ENCODE measurements around the gene VWCE.

- TF ChIP-seq GLIS3 (CRISPR knock-in tag; IDR thresholded peaks at IDR 0.05) = no peak
- no peak for TF ChIP-seq ZNF70 (CRISPR knock-in tag; IDR thresholded peaks at IDR 0.05)
- no peak for TF ChIP-seq TSHZ2 (CRISPR knock-in tag; IDR thresholded peaks at IDR 0.05)
Observed at GRCh38 chr11:61309739-61310138, 14.6 kb upstream of the VWCE start.
